GM21390 (cell line): ENCODE data around the gene VMAC.
A peak's percentile ranks its signal among the peaks of the same experiment; 100 is the strongest.

ENCODE experiments used
- ATAC-seq: cut with Tn5 transposase; IDR thresholded peaks from one replicate; pipeline ENCODE4 v1.9.1; 2021; ENCODE audit not compliant: unreplicated experiment

VMAC gene

DNA sequence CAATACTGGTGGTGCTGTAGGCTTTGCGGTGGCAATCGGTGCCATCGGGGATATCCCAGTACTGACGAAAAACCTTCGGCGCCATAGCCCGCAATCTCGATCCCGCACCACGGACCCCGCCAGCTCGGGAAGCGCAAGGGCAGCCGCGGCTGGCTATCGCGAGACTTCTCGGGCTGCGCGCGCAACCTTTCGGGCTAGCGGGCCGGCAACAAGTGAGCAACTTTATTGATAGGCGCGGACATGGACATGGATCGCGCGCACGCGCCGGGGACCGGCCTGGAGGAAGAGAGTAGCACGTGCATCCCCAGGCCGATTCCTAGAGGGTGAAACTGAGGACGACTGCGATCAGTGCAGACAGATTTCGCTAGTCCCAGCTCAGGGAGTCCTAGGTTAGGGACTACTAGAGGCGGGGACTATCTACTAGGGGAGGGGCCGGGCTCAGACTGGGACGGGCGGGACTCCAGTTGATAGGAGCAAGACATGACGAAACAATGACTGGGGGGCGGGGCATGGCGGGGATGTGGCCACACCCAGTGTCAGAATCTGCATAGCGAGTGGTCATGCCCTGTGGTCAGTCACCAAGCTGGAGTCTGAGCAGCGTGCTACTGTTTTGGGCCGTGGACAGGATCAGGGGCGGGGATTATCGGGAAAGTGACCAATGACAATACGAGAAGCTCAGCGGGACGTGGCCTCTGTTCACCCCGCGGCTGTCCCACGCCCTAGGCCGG, 884 bp upstream of the VMAC start, which contains the start of gene NDUFA11:
Gene NDUFA11, minus strand, starts transcription at position 167 of the 728 bp plus-strand sequence. Its CDS starts 82 bp downstream, at position 85.
- peak; percentile 12 for ATAC-seq

DNA sequence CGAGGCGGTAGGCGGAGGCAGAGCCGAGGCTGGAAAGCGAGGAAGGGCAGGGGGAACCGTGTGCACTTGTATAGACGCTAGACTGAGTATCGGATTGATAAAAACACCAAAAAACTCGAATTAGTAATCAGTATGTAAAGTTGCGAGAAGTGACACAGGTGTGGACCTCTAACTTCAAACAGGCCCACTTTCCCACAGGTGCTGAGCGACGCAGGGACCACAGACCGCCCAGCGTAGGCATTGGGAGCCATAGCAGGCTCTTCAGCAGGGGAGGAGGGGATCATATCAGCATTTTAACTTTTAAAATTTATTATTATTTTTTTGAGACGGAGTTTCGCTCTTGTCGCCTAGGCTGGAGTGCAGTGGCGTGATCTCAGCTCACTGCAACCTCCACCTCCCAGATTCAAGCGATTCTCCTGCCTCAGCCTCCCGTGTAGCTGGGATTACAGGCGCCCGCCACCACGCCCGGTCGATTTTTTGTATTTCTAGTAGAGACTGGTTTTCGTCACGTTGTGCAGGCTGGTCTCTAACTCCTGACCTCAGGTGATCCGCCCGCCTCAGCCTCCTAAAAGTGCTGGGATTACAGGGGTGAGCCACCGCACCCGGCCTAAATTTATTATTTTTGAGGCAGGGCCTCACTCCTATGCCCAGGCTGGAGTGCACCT, 574 bp downstream of the VMAC start:
- no peak for ATAC-seq

DNA sequence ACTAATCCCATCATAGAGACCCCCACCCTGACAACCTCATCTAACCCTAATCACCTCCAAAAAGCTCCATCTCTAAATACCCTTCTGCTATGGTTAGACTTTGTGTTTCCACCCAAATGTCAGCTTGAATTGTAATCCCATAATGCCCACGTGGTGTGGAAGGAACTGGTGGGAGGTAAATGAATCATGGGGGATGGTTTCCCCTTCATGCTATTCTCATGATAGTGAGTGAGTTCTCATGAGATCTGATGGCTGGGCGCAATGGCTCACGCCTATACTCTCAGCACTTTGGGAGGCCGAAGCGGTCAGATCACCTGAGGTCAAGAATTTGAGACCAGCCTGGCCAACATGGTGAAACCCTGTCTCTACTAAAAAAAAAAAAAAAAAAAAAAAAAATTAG, 2.6 kb downstream of the VMAC start:
- no peak for ATAC-seq

DNA sequence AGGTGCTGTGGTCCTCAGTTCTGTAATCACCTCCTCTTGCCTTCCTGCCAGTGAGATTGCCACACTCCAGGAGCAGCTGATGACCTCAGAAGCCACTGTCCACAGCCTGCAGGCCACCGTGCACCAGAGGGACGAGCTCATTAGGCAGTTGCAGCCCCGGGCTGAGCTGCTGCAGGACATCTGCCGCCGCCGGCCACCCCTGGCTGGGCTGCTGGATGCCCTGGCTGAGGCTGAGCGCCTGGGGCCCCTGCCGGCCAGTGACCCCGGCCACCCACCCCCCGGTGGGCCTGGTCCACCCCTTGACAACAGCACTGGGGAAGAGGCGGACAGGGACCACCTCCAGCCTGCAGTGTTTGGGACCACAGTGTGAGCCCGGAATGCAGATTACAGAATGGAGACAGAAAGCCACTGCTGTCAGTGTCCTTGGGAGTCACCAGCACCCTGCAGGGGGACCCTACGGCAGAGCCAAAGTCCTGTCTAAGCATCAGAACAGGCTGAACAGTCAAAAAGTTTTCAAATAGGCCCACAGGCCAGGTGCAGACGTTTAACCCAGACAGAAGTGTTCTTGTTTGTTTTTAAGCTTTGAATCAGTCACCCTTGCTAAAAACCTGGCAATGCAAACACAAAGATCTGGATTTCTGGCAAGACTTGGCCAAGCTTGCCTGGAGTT, 4.2 kb downstream of the VMAC start:
- ATAC-seq: no peak

DNA sequence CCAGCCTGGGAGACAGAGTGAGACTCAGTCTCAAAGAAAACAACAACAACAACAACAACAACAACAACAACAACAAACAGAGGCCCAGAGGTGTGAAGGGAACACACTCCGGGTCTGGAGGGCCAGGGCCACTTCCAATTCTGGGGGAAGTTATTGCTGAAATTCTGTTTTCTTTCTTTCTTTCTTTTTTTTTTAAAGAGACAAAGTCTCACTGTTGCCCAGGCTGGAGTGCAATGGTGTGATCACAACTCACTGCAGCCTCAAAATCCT, 5.9 kb downstream of the VMAC start:
- ATAC-seq: no peak

DNA sequence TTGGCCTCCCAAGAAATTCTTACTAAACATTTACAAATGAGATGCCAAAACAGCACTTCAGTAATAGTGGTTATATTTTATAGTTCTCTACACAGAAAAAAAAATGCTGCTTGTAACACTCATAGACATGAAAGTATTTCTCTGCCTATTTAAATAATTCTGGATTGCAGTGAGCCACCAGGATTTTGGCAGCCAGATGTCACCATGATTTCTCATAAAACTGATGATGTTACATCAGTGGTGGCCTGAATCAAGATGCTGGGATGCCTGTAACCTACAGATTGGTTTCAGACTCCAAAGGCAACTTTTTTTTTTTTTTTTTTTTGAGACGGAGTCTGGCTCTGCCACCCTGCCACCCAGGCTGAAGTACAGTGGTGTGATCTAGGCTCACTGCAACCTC, 6.7 kb downstream of the VMAC start:
- no peak for ATAC-seq

DNA sequence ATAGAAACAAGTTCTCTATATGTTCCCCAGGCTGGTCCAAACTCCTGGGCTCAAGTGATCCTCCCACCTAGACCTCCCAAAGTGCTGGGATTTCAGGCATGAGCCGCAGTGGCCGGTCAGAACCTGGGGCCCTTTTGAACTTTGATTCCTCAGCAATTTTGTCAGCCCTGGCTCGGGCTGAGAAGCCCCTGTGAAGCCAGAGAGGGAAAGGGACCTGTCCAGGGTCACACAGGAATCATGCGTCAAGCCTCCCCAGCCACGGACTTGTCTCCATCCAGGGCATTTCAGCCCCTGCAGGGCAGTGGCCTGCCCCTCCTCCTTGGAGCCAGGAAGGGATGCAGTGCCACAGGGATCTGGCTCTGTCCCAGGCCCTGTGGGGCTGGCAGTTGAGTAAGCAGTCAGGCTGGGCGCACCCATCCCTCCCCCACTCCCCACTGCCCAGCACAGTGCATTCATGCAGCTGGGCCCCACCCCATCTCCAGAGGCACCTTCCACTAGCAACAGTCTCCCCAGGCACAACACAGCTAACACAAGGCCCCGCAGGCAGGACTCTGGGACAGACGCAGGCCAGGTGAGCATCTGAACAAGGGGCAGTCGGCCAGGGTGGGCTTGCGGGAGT, 9.2 kb downstream of the VMAC start, which contains the start of gene CAPS:
Gene CAPS, plus strand, starts transcription at position 516 of the 619 bp plus-strand sequence. CDS start 153 bp downstream, outside the sequence.
- no peak for ATAC-seq

DNA sequence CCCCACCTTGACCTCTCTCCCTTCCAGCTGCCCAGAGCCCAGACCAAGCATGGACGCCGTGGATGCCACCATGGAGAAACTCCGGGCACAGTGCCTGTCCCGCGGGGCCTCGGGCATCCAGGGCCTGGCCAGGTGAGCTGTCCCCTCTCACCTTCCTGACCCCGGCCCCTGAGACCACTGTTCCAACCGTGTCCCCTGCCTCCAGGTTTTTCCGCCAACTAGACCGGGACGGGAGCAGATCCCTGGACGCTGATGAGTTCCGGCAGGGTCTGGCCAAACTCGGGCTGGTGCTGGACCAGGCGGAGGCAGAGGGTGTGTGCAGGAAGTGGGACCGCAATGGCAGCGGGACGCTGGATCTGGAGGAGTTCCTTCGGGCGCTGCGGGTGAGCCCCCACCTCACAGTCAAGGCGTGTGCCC, 9.7 kb downstream of the VMAC start:
- no peak for ATAC-seq

DNA sequence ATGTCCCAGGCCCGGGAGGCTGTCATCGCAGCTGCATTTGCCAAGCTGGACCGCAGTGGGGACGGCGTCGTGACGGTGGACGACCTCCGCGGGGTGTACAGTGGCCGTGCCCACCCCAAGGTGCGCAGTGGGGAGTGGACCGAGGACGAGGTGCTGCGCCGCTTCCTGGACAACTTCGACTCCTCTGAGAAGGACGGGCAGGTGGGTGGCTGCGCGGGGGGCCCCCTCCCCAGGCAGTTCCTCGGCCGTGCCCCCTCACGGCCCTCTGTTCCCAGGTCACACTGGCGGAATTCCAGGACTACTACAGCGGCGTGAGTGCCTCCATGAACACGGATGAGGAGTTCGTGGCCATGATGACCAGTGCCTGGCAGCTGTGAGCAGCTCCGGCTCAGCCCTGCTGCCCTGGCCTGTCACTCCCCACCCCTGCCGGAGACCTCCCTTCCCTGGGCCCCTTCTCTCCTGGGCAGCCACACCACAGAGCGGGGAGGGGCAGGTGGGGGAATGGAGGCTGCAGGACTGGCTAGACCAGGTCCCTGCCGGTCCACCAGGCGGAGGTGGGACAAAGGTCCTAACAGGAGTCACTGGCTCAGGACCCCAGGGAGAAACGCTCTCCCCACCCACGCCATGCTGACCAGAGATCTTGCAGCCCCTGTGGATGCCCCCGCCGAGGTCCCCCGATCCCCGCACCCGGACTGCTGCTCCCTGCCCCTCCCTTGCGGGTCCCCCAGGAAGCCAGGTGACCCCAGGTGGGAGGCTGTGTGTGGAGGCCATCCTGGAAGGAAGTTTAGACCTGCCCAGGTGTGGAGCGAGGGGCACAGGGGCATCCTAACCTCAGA, 10.5 kb downstream of the VMAC start:
- no peak for ATAC-seq

DNA sequence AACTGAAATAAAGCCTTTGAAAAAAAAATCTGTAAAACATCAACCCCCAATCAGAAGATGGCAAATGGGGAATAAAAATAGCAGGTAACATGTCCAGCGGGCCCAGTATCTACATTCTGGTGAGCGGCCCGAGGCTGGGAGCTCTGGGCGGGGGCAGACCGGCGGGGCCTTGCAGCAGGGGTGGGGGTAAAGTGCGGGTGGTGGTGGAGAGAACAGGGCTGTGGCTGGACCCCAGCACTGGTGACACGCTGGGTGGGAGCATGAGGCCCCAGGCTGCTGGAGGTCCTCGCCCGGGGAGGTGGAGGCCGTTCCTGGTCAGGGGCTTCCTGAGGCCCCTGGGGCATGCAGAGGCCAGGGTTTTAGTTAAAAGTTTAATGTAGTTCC, 11.1 kb downstream of the VMAC start:
- ATAC-seq: no peak

DNA sequence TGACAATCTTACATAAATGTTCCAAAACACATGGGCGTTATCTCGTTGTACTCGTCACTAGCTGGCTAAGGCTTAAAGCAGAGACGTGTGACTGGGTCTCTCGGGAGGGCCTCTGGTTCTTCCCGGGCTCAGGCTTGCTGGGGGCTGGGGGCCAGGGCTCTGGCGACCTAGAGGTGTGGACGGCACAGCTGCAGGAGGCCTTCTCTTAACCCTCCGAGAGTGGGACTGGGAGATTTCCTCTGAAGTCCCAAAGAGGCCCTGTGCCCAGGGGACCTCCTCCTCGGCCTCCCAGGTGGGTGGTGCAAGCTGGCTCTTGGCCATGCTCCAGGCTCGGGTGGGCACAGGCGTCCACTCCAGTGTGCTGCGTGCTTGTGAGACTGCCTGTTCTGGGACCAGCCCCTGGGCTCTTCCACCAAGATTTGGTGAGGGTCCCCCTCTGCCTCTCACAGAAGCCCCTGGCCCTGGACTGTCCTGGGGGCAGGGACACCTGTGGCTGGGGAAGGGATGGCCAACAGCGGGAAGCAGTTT, 11.6 kb downstream of the VMAC start:
- no peak for ATAC-seq

DNA sequence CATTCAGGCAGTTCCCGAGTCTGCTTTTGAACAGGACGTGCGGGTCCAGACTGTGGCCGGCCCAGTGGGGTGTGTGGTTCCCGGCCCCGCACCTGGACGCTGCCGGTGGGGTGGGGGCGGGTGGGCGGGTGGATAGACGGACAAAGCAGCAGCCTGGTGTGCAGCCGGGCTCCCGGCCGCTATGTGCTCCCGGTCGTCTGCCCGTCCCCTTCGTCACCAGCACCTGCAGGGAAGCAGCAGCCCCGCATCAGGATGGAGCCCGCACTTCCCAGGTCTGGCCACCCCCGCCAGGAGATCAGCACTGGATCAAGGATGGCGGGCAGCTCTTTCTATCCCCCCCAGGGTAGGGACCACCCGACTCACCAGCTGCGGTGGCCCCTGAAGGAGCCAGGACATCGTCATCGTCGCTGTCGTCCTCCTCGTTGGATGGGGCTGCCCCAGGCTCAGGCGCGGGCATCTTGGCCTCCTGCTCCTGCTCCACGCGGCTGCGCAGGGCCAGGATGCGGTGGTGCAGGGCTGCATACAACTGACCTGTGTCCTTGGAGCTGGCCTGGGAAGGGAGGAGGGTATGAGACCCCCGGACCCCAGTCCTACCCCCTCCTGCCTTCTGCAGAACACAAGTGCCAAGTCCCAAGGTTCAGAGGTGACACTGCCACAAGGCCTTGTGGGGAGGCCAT, 12.9 kb downstream of the VMAC start:
- no peak for ATAC-seq

DNA sequence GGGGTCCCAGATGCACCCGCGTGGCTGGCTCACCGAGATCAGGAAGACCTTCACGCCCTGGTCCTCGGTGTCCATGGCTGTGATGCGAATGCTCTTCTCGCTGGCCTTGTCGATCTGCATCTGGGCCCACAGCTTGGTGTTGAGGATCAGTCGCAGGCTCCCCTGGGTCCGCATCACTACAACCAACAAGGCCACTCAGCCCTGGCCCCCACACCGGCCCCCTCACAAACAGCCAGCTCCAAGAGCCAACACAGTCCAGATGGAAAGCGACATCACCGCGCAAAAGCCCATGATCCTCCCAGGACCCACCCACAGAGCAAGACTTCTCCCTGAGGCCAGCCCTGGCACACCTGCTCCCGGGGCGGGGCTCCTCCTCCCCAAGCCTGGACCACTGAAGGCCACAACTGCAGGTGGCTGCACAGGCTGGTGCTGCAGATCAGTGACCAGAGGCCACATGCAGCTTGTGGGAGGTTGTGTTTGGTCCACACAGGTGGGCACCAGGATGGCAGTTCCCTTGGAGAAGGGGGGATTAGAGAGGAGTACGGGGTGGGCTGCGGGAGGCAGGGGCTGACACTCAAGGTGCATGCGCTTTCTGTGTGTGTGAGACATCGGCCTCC, 13.9 kb downstream of the VMAC start:
- no peak for ATAC-seq

DNA sequence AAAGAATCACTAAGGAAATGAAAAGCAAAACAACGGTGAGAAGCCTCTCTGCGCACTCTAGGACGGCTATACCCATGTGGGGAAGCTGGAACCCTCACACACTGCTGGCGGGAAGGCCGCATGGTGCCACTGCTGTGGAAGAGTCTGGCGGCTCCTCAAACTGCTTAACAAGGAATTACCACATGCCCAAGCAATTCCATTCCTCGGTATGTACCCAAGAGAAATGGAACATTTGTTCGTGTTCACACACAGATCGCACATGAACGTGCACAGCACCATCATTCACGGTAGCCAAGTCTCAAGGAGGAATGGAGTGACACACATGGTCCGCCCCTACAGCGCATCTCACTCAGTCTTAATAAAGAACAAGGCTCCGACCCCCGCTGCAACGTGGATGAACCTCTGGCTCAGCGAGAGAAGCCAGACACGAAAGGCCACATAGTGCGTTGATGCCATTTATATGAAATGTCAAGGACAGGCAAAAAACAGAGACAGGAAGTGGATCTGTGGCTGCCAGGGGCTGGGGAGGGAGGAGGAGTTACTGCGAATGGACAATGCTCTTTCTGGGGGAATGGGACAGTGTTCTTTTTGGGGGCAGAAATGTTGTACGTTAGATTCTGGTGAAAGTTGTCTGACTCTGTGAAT, 17.0 kb downstream of the VMAC start:
- no peak for ATAC-seq

DNA sequence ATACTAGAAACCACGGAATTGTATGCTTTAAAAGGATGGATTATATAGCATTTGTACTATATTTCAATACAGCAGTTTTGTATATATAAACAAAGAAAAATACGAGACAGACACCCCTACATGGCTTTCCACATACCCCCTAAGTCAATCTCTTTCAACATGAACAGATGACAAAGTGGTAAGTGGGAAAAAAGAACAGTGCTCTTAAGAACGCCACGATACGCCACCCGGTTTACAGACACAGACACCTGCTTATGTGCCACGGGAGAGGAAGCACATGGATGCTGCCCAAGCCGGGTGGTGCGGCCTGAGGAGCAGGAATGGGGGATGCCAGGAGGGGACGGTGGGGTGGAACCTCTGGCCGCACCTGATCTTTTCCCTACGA, 17.5 kb downstream of the VMAC start:
- no peak for ATAC-seq

DNA sequence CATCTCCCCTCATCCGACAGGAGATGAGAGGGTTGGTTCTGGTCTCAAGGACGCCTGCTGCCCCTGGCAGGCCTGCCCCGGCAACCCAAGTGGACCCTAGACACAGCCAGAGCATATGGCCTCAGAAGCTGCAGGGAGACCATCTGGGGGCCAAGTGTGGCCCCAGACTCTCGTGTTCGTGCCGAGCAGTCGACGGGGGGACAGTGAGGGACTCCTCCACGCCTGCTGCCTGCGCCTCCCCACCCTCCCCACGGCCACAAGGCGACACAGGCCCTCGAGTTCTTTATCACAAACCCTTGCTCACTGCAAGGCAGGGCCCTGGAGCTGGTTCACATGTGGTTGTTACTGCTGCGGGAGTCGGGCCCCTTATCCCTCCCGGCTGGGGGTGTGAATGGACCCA, 18.7 kb downstream of the VMAC start:
- no peak for ATAC-seq

DNA sequence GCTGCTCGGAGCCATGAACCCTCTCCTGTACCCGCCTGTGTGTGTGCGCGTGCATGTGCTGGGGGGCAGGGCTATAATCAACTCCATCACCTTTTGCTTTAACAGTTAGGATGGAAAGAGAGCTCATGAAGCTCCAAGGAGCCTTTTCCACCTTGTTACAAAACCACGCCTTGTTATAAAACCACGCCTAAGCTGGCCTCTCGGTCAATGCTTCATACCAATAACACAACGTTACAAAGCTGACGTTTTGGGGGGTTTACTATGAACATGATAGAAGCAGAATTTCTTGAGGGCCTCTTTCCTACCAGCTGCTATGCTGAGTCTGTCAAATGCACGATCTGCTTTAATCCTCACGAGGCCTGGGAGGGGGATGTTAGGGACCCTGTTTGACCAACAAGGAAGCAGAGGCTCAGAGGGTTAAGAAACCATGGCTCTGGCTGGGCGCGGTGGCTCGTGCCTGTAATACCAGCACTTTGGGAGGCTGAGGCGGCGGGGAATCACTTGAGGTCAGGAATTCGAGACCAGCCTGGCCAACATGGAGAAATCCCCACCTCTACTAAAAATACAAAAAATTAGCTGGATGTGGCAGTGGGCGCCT, 21.3 kb downstream of the VMAC start:
- no peak for ATAC-seq

DNA sequence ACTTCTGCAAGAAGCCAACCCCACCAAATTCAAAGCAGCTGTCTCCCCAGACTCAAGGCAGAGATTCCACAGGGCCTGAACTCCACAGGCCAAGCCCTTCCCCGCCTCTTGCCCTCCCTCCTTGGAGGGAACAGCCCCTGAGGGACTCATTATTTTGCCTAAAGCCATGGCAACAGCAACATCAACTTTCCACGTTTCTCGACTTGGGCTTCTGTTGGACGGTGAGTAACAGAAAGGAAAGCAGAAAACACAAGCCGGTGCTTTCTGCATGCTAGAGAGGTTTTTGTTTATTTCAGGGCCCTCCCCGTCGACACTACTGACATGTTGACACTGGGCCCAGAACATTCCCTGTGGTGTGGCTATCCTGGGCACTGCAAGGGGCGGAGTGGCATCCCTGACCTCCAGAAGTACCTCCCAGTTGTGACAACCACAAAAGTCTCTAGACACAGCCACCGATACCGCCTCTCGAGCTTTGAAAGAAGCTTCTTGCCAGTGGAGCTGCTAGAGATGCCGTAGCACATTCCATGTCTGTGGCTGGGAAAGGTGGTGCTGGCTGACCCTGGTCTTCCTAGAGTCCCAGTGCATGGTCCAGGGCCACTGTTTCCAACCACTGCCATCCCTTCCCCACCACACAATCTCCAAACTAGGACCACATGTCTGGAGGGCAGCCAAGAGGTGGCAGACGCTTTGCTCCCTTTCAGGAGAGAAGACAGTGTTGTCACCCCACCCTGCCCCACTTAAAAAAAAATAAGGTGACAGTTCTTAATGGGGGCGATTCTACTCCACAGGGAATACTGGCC, 22.2 kb downstream of the VMAC start:
- no peak for ATAC-seq
